GM23338 (cell line): ENCODE results near the gene DCAF10.

Experiments used
- EZH2phosphoT487 ChIP-seq: fragments of 200-600 bp; sonication (generic); IDR thresholded peaks from one replicate; pipeline ENCODE4 v1.8.1; 2018; ENCODE audit warnings: antibody characterized with exemption; ENCODE audit not compliant: unreplicated experiment
- POLR2AphosphoS5 ChIP-seq: IDR thresholded peaks from 2 replicates; pipeline ENCODE4 v1.6.1; 2016; ENCODE audit warnings: antibody characterized with exemption, low read depth
- TF ChIP-seq, protein P1 (sequence below), 2 experiments: fragments of 200-600 bp in 1 of 2; sonication (generic) in 1 of 2; conservative IDR thresholded peaks; 2 replicates each; pipeline versions ENCODE4 v1.5.1 to v1.6.1; 2016 to 2017; ENCODE audit warnings: antibody characterized with exemption in 2 of 2, low read depth in 2 of 2, mild to moderate bottlenecking in 2 of 2, moderate library complexity in 1 of 2

DNA sequence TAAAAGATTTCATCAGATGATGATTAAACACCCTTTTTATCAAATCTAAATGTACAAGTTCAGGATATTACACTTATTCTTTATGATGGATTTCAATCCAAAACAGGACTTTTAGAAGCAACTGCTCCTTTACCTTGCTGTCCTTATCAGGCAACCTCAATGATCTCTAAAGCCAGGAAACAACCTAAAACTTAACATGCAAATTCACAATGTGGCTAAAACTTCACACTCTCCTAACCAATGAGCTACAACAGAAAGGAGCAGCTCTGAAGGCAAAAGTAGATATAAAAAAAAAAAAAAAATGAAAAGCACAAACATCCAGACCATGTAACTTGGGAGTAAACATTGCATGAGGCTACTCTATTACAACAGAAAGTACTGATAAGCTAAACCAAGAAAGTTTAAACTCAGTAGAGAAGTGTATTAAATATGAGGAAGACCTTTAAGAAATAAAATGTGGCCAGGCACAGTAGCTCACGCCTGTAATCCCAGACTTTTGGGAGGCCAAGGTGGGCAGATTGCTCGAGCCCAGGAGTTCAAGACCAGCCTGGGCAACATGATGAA, 80.4 kb downstream of the DCAF10 start:
- TF ChIP-seq EZH2phosphoT487 = no peak
- TF ChIP-seq, protein P1, sequence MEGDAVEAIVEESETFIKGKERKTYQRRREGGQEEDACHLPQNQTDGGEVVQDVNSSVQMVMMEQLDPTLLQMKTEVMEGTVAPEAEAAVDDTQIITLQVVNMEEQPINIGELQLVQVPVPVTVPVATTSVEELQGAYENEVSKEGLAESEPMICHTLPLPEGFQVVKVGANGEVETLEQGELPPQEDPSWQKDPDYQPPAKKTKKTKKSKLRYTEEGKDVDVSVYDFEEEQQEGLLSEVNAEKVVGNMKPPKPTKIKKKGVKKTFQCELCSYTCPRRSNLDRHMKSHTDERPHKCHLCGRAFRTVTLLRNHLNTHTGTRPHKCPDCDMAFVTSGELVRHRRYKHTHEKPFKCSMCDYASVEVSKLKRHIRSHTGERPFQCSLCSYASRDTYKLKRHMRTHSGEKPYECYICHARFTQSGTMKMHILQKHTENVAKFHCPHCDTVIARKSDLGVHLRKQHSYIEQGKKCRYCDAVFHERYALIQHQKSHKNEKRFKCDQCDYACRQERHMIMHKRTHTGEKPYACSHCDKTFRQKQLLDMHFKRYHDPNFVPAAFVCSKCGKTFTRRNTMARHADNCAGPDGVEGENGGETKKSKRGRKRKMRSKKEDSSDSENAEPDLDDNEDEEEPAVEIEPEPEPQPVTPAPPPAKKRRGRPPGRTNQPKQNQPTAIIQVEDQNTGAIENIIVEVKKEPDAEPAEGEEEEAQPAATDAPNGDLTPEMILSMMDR (conservative IDR thresholded peaks at IDR 0.05; ENCODE audit: low read depth in 2 of 2) = no peak
- TF ChIP-seq POLR2AphosphoS5 = no peak
